Panc1 (cell line): ENCODE data around the gene SST.

Experiments
- CTCF ChIP-seq: fragments of 450-650 bp; IDR thresholded peaks from 2 replicates; pipeline ENCODE4 v1.5.1; 2017; ENCODE audit warnings: mild to moderate bottlenecking
- POLR2AphosphoS5 ChIP-seq: IDR thresholded peaks from 2 replicates; pipeline ENCODE4 v1.6.1; 2012; ENCODE audit warnings: mild to moderate bottlenecking, low read depth, low read length, moderate library complexity
- REST ChIP-seq, 2 experiments: IDR thresholded peaks; 2 replicates each; pipeline ENCODE4 v1.6.1; 2011 to 2012; ENCODE audit warnings: low read depth in 2 of 2, control low read depth in 1 of 2, low read length in 1 of 2, mild to moderate bottlenecking in 1 of 2, moderate library complexity in 1 of 2; ENCODE audit not compliant: insufficient read depth in 1 of 2
- SIN3A ChIP-seq: IDR thresholded peaks from 2 replicates; pipeline ENCODE4 v1.6.1; 2012; ENCODE audit warnings: low read depth, mild to moderate bottlenecking, low read length, moderate library complexity, borderline replicate concordance; ENCODE audit not compliant: insufficient read depth
- TCF7L2 ChIP-seq: IDR thresholded peaks from 2 replicates; pipeline ENCODE4 v1.6.1; 2011; ENCODE audit warnings: mild to moderate bottlenecking, low read depth, low read length, inconsistent platforms

GRCh38 chr3:187629711-187630110 lies 40.5 kb downstream of the SST start:
- TF ChIP-seq CTCF (no peak), SIN3A (no peak), POLR2AphosphoS5 (no peak), REST (IDR thresholded peaks at IDR 0.05; ENCODE audit: insufficient read depth in 1 of 2, low read depth in 2 of 2, low read length in 1 of 2) (no peak), TCF7L2 (no peak)
